IMR-90 (cell line): ENCODE data around the gene EIF4G3. TPM values are rescaled to one million over a fixed set of nuclear protein-coding genes. Genes with fewer than 3 reads are reported as not detected.

Experiments used
- ATAC-seq: fragments of 200-7000 bp; cut with Tn5 transposase; 2 replicates; pipeline ENCODE4 v1.9.1; 2020; ENCODE audit warnings: low read depth, mild to moderate bottlenecking, moderate library complexity
- BruUV-seq: library from RNA; stranded (reverse); fragments of 400-500 nt; replicated peaks from 2 replicates; lab custom pipeline; 2021; lab: Mats Ljungman, UMichigan
- CTCF ChIA-PET: fragments of 300-600 bp; formaldehyde crosslinking; extraction: SDS; loops from one replicate; lab custom pipeline; 2021; ENCODE audit warnings: antibody characterized with exemption; lab: Yijun Ruan, JAX
- POLR2A ChIA-PET: fragments of 300-600 bp; sonication (Branson Sonifier 250); formaldehyde crosslinking; loops from one replicate; lab custom pipeline; 2022; ENCODE audit warnings: antibody characterized with exemption; ENCODE audit not compliant: unreplicated experiment; lab: Charles Lee
- DNase-seq: peaks from one replicate; pipeline ENCODE4 v3.0.0; 2013
- H2AFZ ChIP-seq: replicated peaks from 2 replicates; pipeline ENCODE3; 2013; ENCODE audit warnings: low read length, mild to moderate bottlenecking; ENCODE audit not compliant: poor library complexity
- H2AK5ac ChIP-seq: 2 replicates; pipeline ENCODE4 v1.6.1; 2013; ENCODE audit warnings: low read depth, low read length, inconsistent platforms
- H2AK9ac ChIP-seq: replicated peaks from 2 replicates; pipeline ENCODE3; 2013; ENCODE audit warnings: mild to moderate bottlenecking, low read depth, low read length, moderate library complexity; ENCODE audit not compliant: poor library complexity
- H2BK120ac ChIP-seq: 2 replicates; pipeline ENCODE4 v1.6.1; 2013; ENCODE audit warnings: low read depth, low read length, inconsistent platforms
- H2BK15ac ChIP-seq: 3 replicates; pipeline ENCODE4 v1.6.1; 2013; ENCODE audit warnings: low read depth, low read length, inconsistent platforms
- H2BK20ac ChIP-seq: 2 replicates; pipeline ENCODE4 v1.6.1; 2013; ENCODE audit warnings: low read depth, mild to moderate bottlenecking, inconsistent platforms, low read length, moderate library complexity
- H2BK5ac ChIP-seq: 2 replicates; pipeline ENCODE4 v1.6.1; 2013; ENCODE audit warnings: mild to moderate bottlenecking, low read depth, low read length, inconsistent platforms; ENCODE audit not compliant: poor library complexity, severe bottlenecking
- H3K14ac ChIP-seq: replicated peaks from 2 replicates; pipeline ENCODE4 v1.6.1; 2013; ENCODE audit warnings: low read depth, low read length, inconsistent platforms
- H3K18ac ChIP-seq: 2 replicates; pipeline ENCODE4 v1.6.1; 2013; ENCODE audit warnings: low read depth, low read length, control low read depth
- H3K23ac ChIP-seq: 2 replicates; pipeline ENCODE4 v1.6.1; 2013; ENCODE audit warnings: low read depth, low read length, inconsistent platforms
- H3K27ac ChIP-seq: 2 replicates; pipeline ENCODE4 v1.5.1; 2013; ENCODE audit warnings: mild to moderate bottlenecking, control low read depth, low read length; ENCODE audit not compliant: insufficient read depth
- H3K27me3 ChIP-seq: 2 replicates; pipeline ENCODE4 v1.6.1; 2013; ENCODE audit warnings: low read length; ENCODE audit not compliant: control insufficient read depth, insufficient read depth
- H3K36me3 ChIP-seq: 2 replicates; pipeline ENCODE4 v1.6.1; 2013; ENCODE audit warnings: low read length, mixed read lengths; ENCODE audit not compliant: control insufficient read depth, insufficient read depth
- H3K4ac ChIP-seq: 2 replicates; pipeline ENCODE4 v1.6.1; 2013; ENCODE audit warnings: low read depth, low read length, inconsistent platforms
- H3K4me1 ChIP-seq: 2 replicates; pipeline ENCODE4 v1.6.1; 2013; ENCODE audit warnings: low read length, mixed read lengths; ENCODE audit not compliant: control insufficient read depth, insufficient read depth
- H3K4me2 ChIP-seq: 2 replicates; pipeline ENCODE4 v1.6.1; 2013; ENCODE audit warnings: low read depth, mild to moderate bottlenecking, control low read depth, low read length, moderate library complexity
- H3K4me3 ChIP-seq: 2 replicates; pipeline ENCODE4 v1.5.1; 2013; ENCODE audit warnings: low read depth, mild to moderate bottlenecking, control low read depth, low read length, moderate library complexity; ENCODE audit not compliant: insufficient read depth
- H3K56ac ChIP-seq: 2 replicates; pipeline ENCODE4 v1.6.1; 2013; ENCODE audit warnings: low read length, inconsistent platforms; ENCODE audit not compliant: insufficient read depth; ENCODE audit errors: extremely low read depth
- H3K79me1 ChIP-seq, 2 experiments: 2 replicates each; pipeline ENCODE4 v1.6.1; 2013; ENCODE audit warnings: low read length in 2 of 2, inconsistent platforms in 1 of 2, low read depth in 1 of 2
- H3K9ac ChIP-seq: 2 replicates; pipeline ENCODE4 v1.6.1; 2013; ENCODE audit warnings: low read depth, low read length, control low read depth
- H3K9me1 ChIP-seq: 2 replicates; pipeline ENCODE4 v1.6.1; 2013; ENCODE audit warnings: low read length, inconsistent platforms; ENCODE audit not compliant: insufficient read depth
- H3K9me3 ChIP-seq: 2 replicates; pipeline ENCODE4 v1.6.1; 2013; ENCODE audit warnings: low read length; ENCODE audit not compliant: control insufficient read depth, insufficient read depth
- H4K20me1 ChIP-seq: 2 replicates; pipeline ENCODE4 v1.6.1; 2013; ENCODE audit warnings: low read length, inconsistent platforms; ENCODE audit not compliant: insufficient read depth
- H4K5ac ChIP-seq: 2 replicates; pipeline ENCODE4 v1.6.1; 2013; ENCODE audit warnings: mild to moderate bottlenecking, low read depth, low read length, control low read depth
- H4K8ac ChIP-seq, 2 experiments: 2 replicates each; pipeline ENCODE4 v1.6.1; 2013; ENCODE audit warnings: low read depth in 2 of 2, low read length in 2 of 2, control low read depth in 1 of 2, inconsistent platforms in 1 of 2
- H4K91ac ChIP-seq: 2 replicates; pipeline ENCODE4 v1.6.1; 2013; ENCODE audit warnings: low read depth, low read length, inconsistent platforms; ENCODE audit not compliant: insufficient read depth
- BHLHE40 ChIP-seq: fragments of 150-350 bp; IDR thresholded peaks from 2 replicates; pipeline ENCODE4 v1.6.1; 2016; ENCODE audit warnings: mild to moderate bottlenecking, low read depth, low read length
- CTCF ChIP-seq: conservative IDR thresholded peaks from 2 replicates; pipeline ENCODE4 v1.5.1; 2012; ENCODE audit warnings: mild to moderate bottlenecking, low read depth, low read length, improper control_type of control experiment
- MAFK ChIP-seq: IDR thresholded peaks from 2 replicates; pipeline ENCODE4 v1.6.1; 2012; ENCODE audit warnings: low read depth, low read length, improper control_type of control experiment
- SMC3 ChIP-seq: fragments of 150-350 bp; IDR thresholded peaks from 2 replicates; pipeline ENCODE4 v1.6.1; 2016; ENCODE audit warnings: low read depth, mild to moderate bottlenecking, antibody characterized with exemption, low read length, moderate library complexity
- dilution Hi-C: fragments of 300-500 bp; cut with HindIII; formaldehyde crosslinking; loops from one replicate; pipeline ENCODE4 v1.14.3; 2018; ENCODE audit warnings: low sequenced_read_pairs; ENCODE audit not compliant: unreplicated experiment
- in situ Hi-C: fragments of 300-500 bp; cut with MboI; formaldehyde crosslinking; loops from 3 replicates; pipeline ENCODE4 v1.14.3; 2019; ENCODE audit warnings: low sequenced_read_pairs, inconsistent platforms, mixed read lengths
- intact Hi-C: fragments of 100-400 bp; cut with micrococcal nuclease; formaldehyde crosslinking; loops from 2 replicates; pipeline ENCODE4 v1.10.0; 2022
- polyA plus RNA-seq, 3 experiments: library from polyadenylated mRNA; depleted of rRNA; stranded (reverse); fragments of >200 nt; gene quantifications; 2 replicates each; pipeline ENCODE4 v1.2.3, GENCODE V29; 2012; ENCODE audit warnings: low replicate concordance in 1 of 3
- total RNA-seq: library from RNA; depleted of rRNA; stranded (reverse); fragments of >200 nt; gene quantifications from 2 replicates; pipeline ENCODE4 v1.2.3, GENCODE V29; 2012

The EIF4G3 gene
- total and polyA plus RNA-seq, 2 of the 4 experiments (the other 2 are of a cell fraction): 25.8 to 49.2 TPM

- no peaks in the 10 kb centered on the region for H3K27me3 ChIP-seq
- H3K14ac ChIP-seq: 0 out of 2 replicates have a peak overlapping the region, but pooled peaks have one; percentile 3
- DNase-seq: peak; percentile 14
- no peak overlapping the region for H2AFZ ChIP-seq
- H2BK120ac ChIP-seq: peak overlapping the region; percentile 6; the same call in 1 of the 2 replicates
- no peak overlapping the region for H3K9ac ChIP-seq
- no peak overlapping the region for H4K8ac ChIP-seq
- no peak overlapping the region for H3K4me3 ChIP-seq
- peak overlapping the region; percentile 27; the same call in 1 of the 2 replicates for H2BK20ac ChIP-seq
- H4K91ac ChIP-seq: no peak overlapping the region
- no peak overlapping the region for H2AK9ac ChIP-seq
- in situ Hi-C loops (loop anchor here (10.0 kb wide), 1 partner anchor 213 kb away; no protein-coding TSS in a partner anchor), dilution Hi-C loops (no loop called here), intact Hi-C loops (loop anchor here (5.0 kb wide), 1 partner anchor 215 kb away; no protein-coding TSS in a partner anchor)
- no peak overlapping the region for H3K23ac ChIP-seq
- peaks cover 20% of the 10 kb centered on the region; the same call in 1 of the 2 replicates for H4K20me1 ChIP-seq
- no peak overlapping the region for H3K4ac ChIP-seq
- no peak overlapping the region for H2AK5ac ChIP-seq
- H3K18ac ChIP-seq: no peak overlapping the region
- no peaks in the 10 kb centered on the region for H3K9me3 ChIP-seq
- BruUV-seq: no TSS peak
- no peak overlapping the region for H2BK15ac ChIP-seq
- no peak overlapping the region for H2BK5ac ChIP-seq
- ATAC-seq: peak; percentile 45; the same call in 1 of the 2 replicates
- no peak overlapping the region for H4K5ac ChIP-seq
- H3K56ac ChIP-seq: no peak overlapping the region
- ChIA-PET POLR2A (no interaction called here), CTCF (interaction anchor here (1.6 kb wide), 1 partner anchor 213 kb away, joined by 3 read pairs; no protein-coding TSS in a partner anchor)
- peaks cover 8% of the 10 kb centered on the region for H3K4me1 ChIP-seq
- no peak overlapping the region for H3K4me2 ChIP-seq
- H3K9me1 ChIP-seq: peaks cover 8% of the 10 kb centered on the region
- no peak overlapping the region for H3K27ac ChIP-seq
- TF ChIP-seq MAFK (peak; percentile 72), CTCF (peak; percentile 32), SMC3 (no peak), BHLHE40 (no peak)
- peaks cover 11 to 51% of the 10 kb centered on the region in 2 experiments for H3K79me1 ChIP-seq
- no peaks in the 10 kb centered on the region for H3K36me3 ChIP-seq
These were observed 194.8 kb downstream of the EIF4G3 start for GRCh38 chr1:20981915-20982314.
